Peyer's patch (tissue), 4 donors: ENCODE measurements around the gene MMP24. TPM values are rescaled to one million over a fixed set of nuclear protein-coding genes. Genes with fewer than 3 reads are reported as not detected.

ENCODE experiments used
- DNase-seq, 3 donors: peaks; one replicate each; pipeline ENCODE4 v3.0.0-alpha.2; 2017 to 2019
- H3K27ac ChIP-seq, 4 donors: fragments of 200-600 bp; sonication (generic); one replicate each; pipeline ENCODE4 v1.5.1; 2016 to 2019
- H3K27me3 ChIP-seq, 2 donors: fragments of 200-600 bp; sonication (generic); one replicate each; pipeline ENCODE4 v1.5.1; 2019
- H3K36me3 ChIP-seq, 3 donors: fragments of 200-600 bp; sonication (generic); one replicate each; pipeline ENCODE4 v1.5.1; 2016 to 2019
- H3K4me1 ChIP-seq, 4 donors: fragments of 200-600 bp; sonication (generic); one replicate each; pipeline ENCODE4 v1.5.1; 2016 to 2019
- H3K4me3 ChIP-seq, 4 donors: fragments of 200-600 bp; sonication (generic); 1 replicate in 3 of 4; 2 replicates in 1 of 4; pipeline ENCODE4 v1.5.1; 2016 to 2019; ENCODE audit warnings: mild to moderate bottlenecking in 1 of 4
- H3K9me3 ChIP-seq, 4 donors: fragments of 200-600 bp; sonication (generic); one replicate each; pipeline ENCODE4 v1.5.1; 2016 to 2019; ENCODE audit warnings: mild to moderate bottlenecking in 1 of 4
- POLR2A ChIP-seq, 2 donors: fragments of 450-650 bp; IDR thresholded peaks; one replicate each; pipeline ENCODE4 v1.5.1; 2017; ENCODE audit warnings: antibody characterized with exemption in 2 of 2, mild to moderate bottlenecking in 2 of 2, moderate library complexity in 2 of 2
- total RNA-seq, 4 donors: library from RNA; depleted of rRNA; stranded (reverse); fragments of >200 nt; gene quantifications; one replicate each; pipeline ENCODE4 v1.1.0, GENCODE V29; 2016
- TF ChIP-seq, protein P1 (sequence below), 6 experiments: fragments of 450-650 bp in 4 of 6; fragments of 200-600 bp in 2 of 6; sonication (generic) in 1 of 6; IDR thresholded peaks; one replicate each; pipeline ENCODE4 v1.5.1; 2017 to 2019; ENCODE audit warnings: antibody characterized with exemption in 6 of 6, mild to moderate bottlenecking in 3 of 6, moderate library complexity in 1 of 6

MMP24 gene
- total RNA-seq, 4 donors from 2014 or later: 0.70 to 2.7 (median 1.3) TPM; not detected in 1

DNA sequence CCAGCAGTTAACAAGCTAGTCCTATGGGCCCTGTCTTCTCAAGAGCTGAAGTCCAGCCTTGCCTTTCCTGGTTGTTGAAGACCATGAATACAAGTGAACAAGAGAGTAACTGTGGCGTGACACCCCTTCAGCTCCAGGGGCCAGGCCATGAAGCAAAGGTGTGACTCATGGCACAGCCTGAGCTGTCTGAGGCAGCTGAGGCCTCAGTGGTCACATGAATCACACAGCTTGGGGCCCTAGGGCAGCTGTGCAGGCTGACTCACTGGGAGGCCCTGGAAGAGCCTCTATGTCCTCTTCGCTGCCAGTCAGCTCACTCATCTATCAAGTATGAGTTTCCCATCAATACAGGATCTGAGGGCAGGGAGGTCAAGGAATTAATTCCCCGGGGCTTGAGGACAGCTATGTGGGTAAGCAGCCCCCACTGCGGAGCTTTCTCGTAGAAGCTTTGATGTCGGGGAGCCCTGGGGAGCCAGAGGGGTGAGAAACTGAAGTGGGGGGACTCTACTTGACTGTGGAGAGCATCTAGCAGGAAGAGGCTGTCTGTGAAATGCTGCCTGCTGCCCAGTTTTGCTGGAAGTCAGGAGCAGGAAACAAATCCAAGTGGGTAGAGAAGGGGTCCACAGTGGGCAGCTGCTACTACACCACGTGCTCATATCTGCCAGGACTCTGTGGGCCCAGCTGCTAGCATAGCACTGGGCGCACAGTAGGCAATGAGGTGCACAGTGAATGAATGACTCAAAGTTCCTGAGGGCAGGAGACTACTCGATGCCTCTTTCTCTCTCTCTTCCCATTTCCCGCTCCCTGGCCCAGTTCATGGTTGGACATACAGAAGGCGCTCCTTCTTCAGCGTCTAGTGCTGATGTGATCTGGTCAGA, 79.4 kb downstream of the MMP24 start:
- TF ChIP-seq POLR2A (IDR thresholded peaks at IDR 0.05): peak in 1 of 2 donors; percentile 28
- TF ChIP-seq, protein P1, sequence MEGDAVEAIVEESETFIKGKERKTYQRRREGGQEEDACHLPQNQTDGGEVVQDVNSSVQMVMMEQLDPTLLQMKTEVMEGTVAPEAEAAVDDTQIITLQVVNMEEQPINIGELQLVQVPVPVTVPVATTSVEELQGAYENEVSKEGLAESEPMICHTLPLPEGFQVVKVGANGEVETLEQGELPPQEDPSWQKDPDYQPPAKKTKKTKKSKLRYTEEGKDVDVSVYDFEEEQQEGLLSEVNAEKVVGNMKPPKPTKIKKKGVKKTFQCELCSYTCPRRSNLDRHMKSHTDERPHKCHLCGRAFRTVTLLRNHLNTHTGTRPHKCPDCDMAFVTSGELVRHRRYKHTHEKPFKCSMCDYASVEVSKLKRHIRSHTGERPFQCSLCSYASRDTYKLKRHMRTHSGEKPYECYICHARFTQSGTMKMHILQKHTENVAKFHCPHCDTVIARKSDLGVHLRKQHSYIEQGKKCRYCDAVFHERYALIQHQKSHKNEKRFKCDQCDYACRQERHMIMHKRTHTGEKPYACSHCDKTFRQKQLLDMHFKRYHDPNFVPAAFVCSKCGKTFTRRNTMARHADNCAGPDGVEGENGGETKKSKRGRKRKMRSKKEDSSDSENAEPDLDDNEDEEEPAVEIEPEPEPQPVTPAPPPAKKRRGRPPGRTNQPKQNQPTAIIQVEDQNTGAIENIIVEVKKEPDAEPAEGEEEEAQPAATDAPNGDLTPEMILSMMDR (IDR thresholded peaks at IDR 0.05): no peak
- peak in 2 of 3 donors; percentile 73 to 85 for DNase-seq
- H3K4me1 ChIP-seq: peaks cover 0 to 35% (median 1%) of the 10 kb centered on the region in 4 donors
- H3K4me3 ChIP-seq: no peak overlapping the region
- H3K36me3 ChIP-seq: no peaks in the 10 kb centered on the region
- peak overlapping the region in 3 of 4 donors; percentile 9 to 82 (median 69) for H3K27ac ChIP-seq
- H3K27me3 ChIP-seq: no peaks in the 10 kb centered on the region
- H3K9me3 ChIP-seq: no peaks in the 10 kb centered on the region

DNA sequence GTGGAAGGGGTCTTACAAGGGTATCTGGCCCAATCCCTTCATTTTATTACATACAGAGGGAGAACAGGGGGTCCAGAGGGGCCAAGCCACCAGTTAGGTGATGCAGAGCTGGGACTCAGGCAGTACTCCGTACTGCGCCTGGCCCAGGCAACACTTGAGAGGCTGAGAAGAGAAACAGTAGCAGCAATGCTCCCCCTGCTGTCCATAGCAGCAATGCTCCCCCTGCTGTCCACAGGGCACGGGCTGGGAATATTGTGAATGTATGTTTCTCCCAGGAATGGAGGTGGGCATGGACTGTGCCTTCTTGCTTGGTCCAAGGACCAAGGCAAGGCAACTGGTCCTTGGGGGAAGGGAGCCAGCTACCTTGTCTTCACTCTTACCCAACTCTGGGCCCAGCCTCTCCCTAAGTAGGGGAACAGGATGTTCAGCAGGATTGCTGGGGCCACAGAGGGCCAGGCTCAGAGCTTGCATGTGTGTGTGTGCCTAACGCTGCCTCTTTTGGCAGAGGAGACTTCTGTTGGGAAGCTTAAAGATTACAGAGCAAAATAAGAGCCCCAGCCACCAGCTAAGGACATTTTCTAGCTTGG, 80.5 kb downstream of the MMP24 start:
- Histone ChIP-seq H3K4me3 (no peak overlapping the region), H3K27ac (peak overlapping the region in 2 of 4 donors; percentile 36 to 82), H3K4me1 (peaks cover 0 to 35% (median 1%) of the 10 kb centered on the region in 4 donors), H3K27me3 (no peaks in the 10 kb centered on the region), H3K36me3 (no peaks in the 10 kb centered on the region), H3K9me3 (no peaks in the 10 kb centered on the region)
- peak in 2 of 3 donors; percentile 65 to 68 for DNase-seq
- TF ChIP-seq POLR2A (IDR thresholded peaks at IDR 0.05): no peak
- TF ChIP-seq, protein P1 (IDR thresholded peaks at IDR 0.05): peak in 4 of 6 experiments; percentile 41 to 79 (median 74)

DNA sequence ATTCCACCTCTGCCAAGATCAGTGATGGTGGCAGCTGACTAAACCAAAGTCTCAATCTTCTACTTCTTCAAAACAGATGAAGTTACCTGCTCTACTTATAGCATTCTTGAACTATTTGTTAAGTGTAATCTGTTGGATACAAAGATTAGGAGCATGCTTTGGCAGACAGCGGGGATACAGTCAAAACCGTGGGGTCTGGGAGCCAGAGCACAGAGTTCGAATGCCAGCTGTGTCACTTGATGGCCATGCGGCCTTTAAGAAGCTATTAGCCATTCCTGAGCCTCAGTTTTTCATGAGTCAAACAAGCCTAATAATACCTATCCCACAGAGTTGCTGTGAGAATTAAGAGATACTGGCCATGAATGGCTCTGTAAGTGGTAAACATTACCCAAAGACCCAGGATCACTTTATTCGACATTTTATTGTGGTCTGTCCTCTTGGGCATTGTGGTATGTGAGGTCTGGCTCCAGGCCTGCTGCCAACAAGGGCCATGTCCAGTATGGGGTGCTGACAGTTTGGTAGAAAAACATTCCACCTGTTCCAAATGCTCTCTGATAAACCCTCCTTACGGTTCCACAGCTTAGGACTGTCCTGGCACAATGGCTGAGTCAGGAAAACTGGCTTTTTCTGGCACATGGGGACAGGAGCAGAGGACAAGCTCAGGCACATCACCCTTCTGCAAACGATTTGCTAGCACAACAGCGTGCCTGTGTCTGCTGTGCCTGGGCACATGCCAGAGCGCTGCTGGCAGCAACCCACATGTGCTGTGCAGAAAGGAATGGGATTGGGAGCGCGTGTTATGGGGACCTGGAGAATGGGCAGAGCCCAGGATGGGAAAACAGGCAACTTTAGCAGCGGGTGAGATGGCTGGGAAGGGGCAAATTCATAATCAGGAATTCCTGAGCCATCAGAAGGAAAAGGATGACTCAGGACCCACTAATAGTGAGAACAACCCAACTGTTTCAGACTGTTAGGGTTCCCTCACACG, 81.5 kb downstream of the MMP24 start:
- Histone ChIP-seq H3K9me3 (no peaks in the 10 kb centered on the region), H3K27ac (peak overlapping the region in 2 of 4 donors; percentile 36 to 82), H3K4me1 (peaks cover 0 to 35% (median 1%) of the 10 kb centered on the region in 4 donors), H3K4me3 (no peak overlapping the region), H3K27me3 (no peaks in the 10 kb centered on the region), H3K36me3 (no peaks in the 10 kb centered on the region)
- TF ChIP-seq, protein P1 (IDR thresholded peaks at IDR 0.05): no peak
- no peak for TF ChIP-seq POLR2A (IDR thresholded peaks at IDR 0.05)
- no peak for DNase-seq

DNA sequence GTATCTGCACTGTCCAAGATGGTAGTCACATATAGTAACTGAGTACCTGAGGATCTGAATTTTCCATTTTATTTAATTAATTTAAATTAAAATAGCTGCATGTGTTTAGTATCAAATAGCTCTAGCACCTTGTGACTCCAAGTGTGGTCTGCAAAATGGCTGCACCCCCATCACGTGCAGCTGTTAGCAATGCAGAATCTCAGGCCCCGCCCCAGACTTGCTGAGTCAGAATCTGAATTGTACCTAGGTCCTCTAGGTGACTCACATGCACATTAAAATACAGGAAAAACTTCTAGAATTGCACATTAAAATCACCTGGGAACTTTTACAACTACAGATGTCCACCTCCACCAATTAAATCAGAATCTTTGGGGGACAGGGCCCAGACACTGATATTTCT, 84.9 kb downstream of the MMP24 start:
- no peaks in the 10 kb centered on the region for H3K36me3 ChIP-seq
- no peak overlapping the region for H3K4me3 ChIP-seq
- DNase-seq: peak in 1 of 3 donors; percentile 69
- H3K27ac ChIP-seq: no peak overlapping the region
- no peaks in the 10 kb centered on the region for H3K9me3 ChIP-seq
- peaks cover 0 to 10% (median 0%) of the 10 kb centered on the region in 4 donors for H3K4me1 ChIP-seq
- H3K27me3 ChIP-seq: no peaks in the 10 kb centered on the region
- TF ChIP-seq, protein P1 (IDR thresholded peaks at IDR 0.05): no peak
- TF ChIP-seq POLR2A (IDR thresholded peaks at IDR 0.05): no peak

DNA sequence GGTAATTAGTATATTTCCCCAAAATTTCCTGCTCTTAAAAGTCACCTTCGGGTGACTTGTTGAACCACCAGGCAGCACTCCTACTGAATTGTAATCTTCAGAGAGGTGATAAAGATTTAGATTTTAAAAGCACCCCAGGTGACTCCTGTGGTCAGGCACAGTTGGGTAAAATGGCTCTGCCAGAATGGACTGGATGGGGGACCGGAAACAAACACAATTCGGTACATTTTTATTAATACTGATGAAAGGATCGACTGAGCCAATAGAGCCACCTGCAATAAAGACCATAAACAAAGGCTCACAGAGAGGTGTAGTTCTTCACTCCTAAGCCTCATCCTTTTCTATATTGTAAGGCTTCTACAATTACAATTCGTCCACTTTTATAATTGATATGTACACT, 85.3 kb downstream of the MMP24 start:
- TF ChIP-seq, protein P1 (IDR thresholded peaks at IDR 0.05): no peak
- no peak for TF ChIP-seq POLR2A (IDR thresholded peaks at IDR 0.05)
- Histone ChIP-seq H3K9me3 (no peaks in the 10 kb centered on the region), H3K27ac (no peak overlapping the region), H3K27me3 (no peaks in the 10 kb centered on the region), H3K4me1 (peaks cover 0 to 6% (median 0%) of the 10 kb centered on the region in 4 donors), H3K36me3 (no peaks in the 10 kb centered on the region), H3K4me3 (no peak overlapping the region)
- DNase-seq: no peak
